Parathyroid adenoma (tissue), 2 donors: ENCODE results near the gene ANKEF1.

Source experiments
- H2AFZ ChIP-seq: fragments of 300-600 bp; sonication (generic); one replicate; pipeline ENCODE4 v1.7.0; 2017; ENCODE audit warnings: antibody characterized with exemption, mild to moderate bottlenecking
- H3K27ac ChIP-seq: fragments of 300-600 bp; sonication (generic); one replicate; pipeline ENCODE4 v1.7.0; 2017
- H3K27me3 ChIP-seq: fragments of 300-600 bp; sonication (generic); one replicate; pipeline ENCODE4 v1.7.0; 2017; ENCODE audit warnings: low read length; ENCODE audit not compliant: control insufficient read depth, insufficient read depth
- H3K36me3 ChIP-seq: fragments of 300-600 bp; sonication (generic); one replicate; pipeline ENCODE4 v1.7.0; 2017; ENCODE audit warnings: low read length; ENCODE audit not compliant: control insufficient read depth, insufficient read depth
- H3K4me1 ChIP-seq: fragments of 300-600 bp; sonication (generic); one replicate; pipeline ENCODE4 v1.7.0; 2017; ENCODE audit warnings: control low read depth
- H3K4me2 ChIP-seq: fragments of 300-600 bp; sonication (generic); one replicate; pipeline ENCODE4 v1.7.0; 2017; ENCODE audit warnings: low read length
- H3K4me3 ChIP-seq: fragments of 300-600 bp; sonication (generic); one replicate; pipeline ENCODE4 v1.7.0; 2017; ENCODE audit warnings: low read depth, low read length
- H3K79me2 ChIP-seq: fragments of 300-600 bp; sonication (generic); one replicate; pipeline ENCODE4 v1.7.0; 2017; ENCODE audit warnings: control low read depth
- H3K9ac ChIP-seq: fragments of 300-600 bp; sonication (generic); one replicate; pipeline ENCODE4 v1.7.0; 2017; ENCODE audit warnings: mild to moderate bottlenecking
- H3K9me3 ChIP-seq: fragments of 300-600 bp; sonication (generic); one replicate; pipeline ENCODE4 v1.7.0; 2017; ENCODE audit warnings: low read length; ENCODE audit not compliant: control insufficient read depth
- TF ChIP-seq, protein P1 (sequence below): fragments of 300-600 bp; sonication (generic); IDR thresholded peaks from one replicate; pipeline ENCODE4 v1.7.0; 2017; ENCODE audit warnings: antibody characterized with exemption, mild to moderate bottlenecking
- donor health status: primary hyperparathyroidism.

ANKEF1 gene

GRCh38 chr20:10090588-10091166 is 55.9 kb downstream of the ANKEF1 start:
- no peaks in the 10 kb centered on the region for H3K27me3 ChIP-seq
- no peaks in the 10 kb centered on the region for H3K36me3 ChIP-seq
- H3K4me2 ChIP-seq, result no peak overlapping the region
- H3K9ac ChIP-seq, result no peak overlapping the region
- H3K9me3 ChIP-seq, result no peaks in the 10 kb centered on the region
- H3K27ac ChIP-seq, result peak overlapping the region; percentile 67
- TF ChIP-seq, protein P1, sequence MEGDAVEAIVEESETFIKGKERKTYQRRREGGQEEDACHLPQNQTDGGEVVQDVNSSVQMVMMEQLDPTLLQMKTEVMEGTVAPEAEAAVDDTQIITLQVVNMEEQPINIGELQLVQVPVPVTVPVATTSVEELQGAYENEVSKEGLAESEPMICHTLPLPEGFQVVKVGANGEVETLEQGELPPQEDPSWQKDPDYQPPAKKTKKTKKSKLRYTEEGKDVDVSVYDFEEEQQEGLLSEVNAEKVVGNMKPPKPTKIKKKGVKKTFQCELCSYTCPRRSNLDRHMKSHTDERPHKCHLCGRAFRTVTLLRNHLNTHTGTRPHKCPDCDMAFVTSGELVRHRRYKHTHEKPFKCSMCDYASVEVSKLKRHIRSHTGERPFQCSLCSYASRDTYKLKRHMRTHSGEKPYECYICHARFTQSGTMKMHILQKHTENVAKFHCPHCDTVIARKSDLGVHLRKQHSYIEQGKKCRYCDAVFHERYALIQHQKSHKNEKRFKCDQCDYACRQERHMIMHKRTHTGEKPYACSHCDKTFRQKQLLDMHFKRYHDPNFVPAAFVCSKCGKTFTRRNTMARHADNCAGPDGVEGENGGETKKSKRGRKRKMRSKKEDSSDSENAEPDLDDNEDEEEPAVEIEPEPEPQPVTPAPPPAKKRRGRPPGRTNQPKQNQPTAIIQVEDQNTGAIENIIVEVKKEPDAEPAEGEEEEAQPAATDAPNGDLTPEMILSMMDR, result peak; percentile 80
- no peak overlapping the region for H3K4me3 ChIP-seq
- H2AFZ ChIP-seq, result peak overlapping the region; percentile 81
- H3K79me2 ChIP-seq, result no peaks in the 10 kb centered on the region
- peaks cover 20% of the 10 kb centered on the region for H3K4me1 ChIP-seq

GRCh38 chr20:10093087-10093591 is 58.4 kb downstream of the ANKEF1 start:
- no peak overlapping the region for H2AFZ ChIP-seq
- no peak overlapping the region for H3K9ac ChIP-seq
- H3K9me3 ChIP-seq, result no peaks in the 10 kb centered on the region
- no peaks in the 10 kb centered on the region for H3K36me3 ChIP-seq
- no peak overlapping the region for H3K4me2 ChIP-seq
- H3K79me2 ChIP-seq, result no peaks in the 10 kb centered on the region
- no peak overlapping the region for H3K4me3 ChIP-seq
- H3K27ac ChIP-seq, result no peak overlapping the region
- H3K27me3 ChIP-seq, result no peaks in the 10 kb centered on the region
- TF ChIP-seq, protein P1, result no peak
- H3K4me1 ChIP-seq, result peaks cover 15% of the 10 kb centered on the region

- H3K4me3 ChIP-seq, result no peak overlapping the region
- no peaks in the 10 kb centered on the region for H3K27me3 ChIP-seq
- H2AFZ ChIP-seq, result peak overlapping the region; percentile 22
- H3K4me1 ChIP-seq, result peaks cover 15% of the 10 kb centered on the region
- no peak overlapping the region for H3K27ac ChIP-seq
- H3K9ac ChIP-seq, result no peak overlapping the region
- H3K79me2 ChIP-seq, result no peaks in the 10 kb centered on the region
- no peaks in the 10 kb centered on the region for H3K9me3 ChIP-seq
- TF ChIP-seq, protein P1, result peak; percentile 30
- H3K4me2 ChIP-seq, result no peak overlapping the region
- H3K36me3 ChIP-seq, result no peaks in the 10 kb centered on the region
These were observed 59.9 kb downstream of the ANKEF1 start for GRCh38 chr20:10094566-10095173.

GRCh38 chr20:10096790-10097189 is 62.0 kb downstream of the ANKEF1 start:
- Histone ChIP-seq H3K4me3 (no peak overlapping the region), H3K79me2 (no peaks in the 10 kb centered on the region), H3K4me1 (no peaks in the 10 kb centered on the region), H3K4me2 (no peak overlapping the region), H3K27ac (no peak overlapping the region), H3K36me3 (no peaks in the 10 kb centered on the region), H3K9me3 (no peaks in the 10 kb centered on the region), H3K9ac (no peak overlapping the region), H3K27me3 (no peaks in the 10 kb centered on the region), H2AFZ (no peak overlapping the region)
- TF ChIP-seq, protein P1, result no peak
